DMS53 (cell line): Measurements from ENCODE around the gene PATE1.

Source experiments
- DNase-seq: peaks from one replicate; lab custom pipeline; 2025; lab: John Stamatoyannopoulos, UW

Gene PATE1

GRCh38 chr11:125790825-125791224 is 44.7 kb downstream of the PATE1 start:
- no peak for DNase-seq

GRCh38 chr11:125797641-125798040 is 51.6 kb downstream of the PATE1 start:
- DNase-seq = no peak
